ENCODE results near the gene CACNA1G.

Gene CACNA1G

DNA sequence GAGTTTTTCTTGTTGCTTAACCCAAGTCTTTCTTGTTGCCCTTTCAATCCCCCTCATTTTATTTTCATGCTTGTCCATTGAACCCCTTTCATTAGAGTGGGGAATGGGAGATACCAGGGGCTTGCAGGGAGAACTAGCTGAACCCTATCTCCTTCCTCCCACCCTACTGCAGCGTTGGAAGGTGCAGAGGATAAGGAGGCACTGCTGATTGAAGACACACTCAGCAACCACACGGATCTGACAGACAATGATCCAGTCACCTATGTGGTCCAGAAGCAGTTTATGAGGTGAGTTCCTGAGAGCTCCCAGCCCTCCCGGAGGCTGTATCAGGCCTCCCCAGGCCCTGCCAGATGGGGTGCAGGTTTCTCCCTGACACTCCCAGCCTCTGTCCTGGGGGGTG is 114.7 kb downstream of the CACNA1G start:
- no peaks in the 10 kb centered on the region for H3K9me3 ChIP-seq (ENCODE audit: severe bottlenecking)
- TF ChIP-seq, protein P1, sequence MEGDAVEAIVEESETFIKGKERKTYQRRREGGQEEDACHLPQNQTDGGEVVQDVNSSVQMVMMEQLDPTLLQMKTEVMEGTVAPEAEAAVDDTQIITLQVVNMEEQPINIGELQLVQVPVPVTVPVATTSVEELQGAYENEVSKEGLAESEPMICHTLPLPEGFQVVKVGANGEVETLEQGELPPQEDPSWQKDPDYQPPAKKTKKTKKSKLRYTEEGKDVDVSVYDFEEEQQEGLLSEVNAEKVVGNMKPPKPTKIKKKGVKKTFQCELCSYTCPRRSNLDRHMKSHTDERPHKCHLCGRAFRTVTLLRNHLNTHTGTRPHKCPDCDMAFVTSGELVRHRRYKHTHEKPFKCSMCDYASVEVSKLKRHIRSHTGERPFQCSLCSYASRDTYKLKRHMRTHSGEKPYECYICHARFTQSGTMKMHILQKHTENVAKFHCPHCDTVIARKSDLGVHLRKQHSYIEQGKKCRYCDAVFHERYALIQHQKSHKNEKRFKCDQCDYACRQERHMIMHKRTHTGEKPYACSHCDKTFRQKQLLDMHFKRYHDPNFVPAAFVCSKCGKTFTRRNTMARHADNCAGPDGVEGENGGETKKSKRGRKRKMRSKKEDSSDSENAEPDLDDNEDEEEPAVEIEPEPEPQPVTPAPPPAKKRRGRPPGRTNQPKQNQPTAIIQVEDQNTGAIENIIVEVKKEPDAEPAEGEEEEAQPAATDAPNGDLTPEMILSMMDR (IDR thresholded peaks at IDR 0.05; ENCODE audit: low read depth, low read length) = no peak
- no peaks in the 10 kb centered on the region for H3K27me3 ChIP-seq (ENCODE audit: insufficient read depth, low read depth, severe bottlenecking)
- no peak for DNase-seq
- H3K27ac ChIP-seq = no peak overlapping the region
- H3K4me3 ChIP-seq (ENCODE audit: low read depth, low read length) = no peak overlapping the region
- H3K36me3 ChIP-seq = no peaks in the 10 kb centered on the region

GRCh38 chr17:50675627-50676026 is 115.1 kb downstream of the CACNA1G start:
- no peak for DNase-seq
- TF ChIP-seq, protein P1 (IDR thresholded peaks at IDR 0.05; ENCODE audit: low read depth, low read length) = no peak
- Histone ChIP-seq H3K9me3 (ENCODE audit: severe bottlenecking) (no peaks in the 10 kb centered on the region), H3K27me3 (ENCODE audit: insufficient read depth, low read depth, severe bottlenecking) (no peaks in the 10 kb centered on the region), H3K27ac (no peak overlapping the region), H3K36me3 (no peaks in the 10 kb centered on the region), H3K4me3 (ENCODE audit: low read depth, low read length) (no peak overlapping the region)

- Histone ChIP-seq H3K27me3 (ENCODE audit: insufficient read depth, low read depth, severe bottlenecking) (no peaks in the 10 kb centered on the region), H3K27ac (no peak overlapping the region), H3K4me3 (ENCODE audit: low read depth, low read length) (no peak overlapping the region)
Observed at GRCh38 chr17:50676065-50676975, 115.8 kb downstream of the CACNA1G start.

More at GRCh38 chr17:50676065-50676975, 115.8 kb downstream of the CACNA1G start:
- no peaks in the 10 kb centered on the region for H3K9me3 ChIP-seq (ENCODE audit: severe bottlenecking)
- DNase-seq = no peak
- H3K36me3 ChIP-seq = no peaks in the 10 kb centered on the region
- TF ChIP-seq, protein P1 (IDR thresholded peaks at IDR 0.05; ENCODE audit: low read depth, low read length) = no peak
